Measurements from ENCODE around the gene LIPG. TPM values are rescaled to one million over a fixed set of nuclear protein-coding genes. Genes with fewer than 3 reads are reported as not detected.
A peak's percentile ranks its signal among the peaks of the same experiment; 100 is the strongest.

The LIPG gene
- total and polyA plus RNA-seq, 2 donors from 2014 or later, result 4.8 to 50.9 TPM

DNA sequence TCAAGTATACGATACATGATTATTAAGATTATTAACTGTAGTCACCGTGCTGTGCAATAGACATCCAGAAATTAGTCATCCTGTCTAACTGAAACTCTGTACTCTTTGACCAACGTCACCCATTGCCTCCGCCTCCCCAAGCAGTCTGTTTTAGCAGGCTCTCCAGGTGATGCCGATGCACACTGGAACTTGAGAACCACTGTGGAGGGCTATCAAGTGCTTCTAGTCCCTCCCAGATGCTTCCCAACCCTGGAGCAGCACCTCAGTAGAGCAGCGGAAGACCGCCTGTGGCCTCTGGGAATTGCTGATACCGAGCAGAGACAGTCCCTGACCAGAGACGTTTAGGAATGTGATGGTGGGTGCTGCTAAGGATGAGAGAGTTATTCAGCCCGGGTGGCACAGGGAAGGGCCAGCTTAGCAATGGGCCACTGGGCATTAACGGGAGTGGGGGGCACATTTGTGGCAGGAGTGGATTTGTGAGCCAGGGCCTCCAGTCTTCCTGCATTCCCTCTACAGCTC, 50.7 kb downstream of the LIPG start:
- Histone ChIP-seq H3K36me3 (ENCODE audit: control insufficient read depth in 2 of 3, insufficient read depth in 3 of 3, low read length in 3 of 3) (no peaks in the 10 kb centered on the region), H3K27ac (ENCODE audit: low read depth in 2 of 2, low read length in 2 of 2) (no peak overlapping the region), H3K4me1 (ENCODE audit: control insufficient read depth in 2 of 3, insufficient read depth in 2 of 3, low read depth in 1 of 3, low read length in 3 of 3) (peaks cover 3 to 8% (median 7%) of the 10 kb centered on the region in 3 donors), H3K9ac (ENCODE audit: low read length in 3 of 3) (no peak overlapping the region), H3K27me3 (ENCODE audit: control insufficient read depth, insufficient read depth, low read length) (no peaks in the 10 kb centered on the region), H3K4me3 (ENCODE audit: low read length in 3 of 3) (no peak overlapping the region), H3K9me3 (ENCODE audit: control insufficient read depth in 2 of 3, insufficient read depth in 1 of 3, low read length in 3 of 3) (no peaks in the 10 kb centered on the region)
- TF ChIP-seq, protein P1, sequence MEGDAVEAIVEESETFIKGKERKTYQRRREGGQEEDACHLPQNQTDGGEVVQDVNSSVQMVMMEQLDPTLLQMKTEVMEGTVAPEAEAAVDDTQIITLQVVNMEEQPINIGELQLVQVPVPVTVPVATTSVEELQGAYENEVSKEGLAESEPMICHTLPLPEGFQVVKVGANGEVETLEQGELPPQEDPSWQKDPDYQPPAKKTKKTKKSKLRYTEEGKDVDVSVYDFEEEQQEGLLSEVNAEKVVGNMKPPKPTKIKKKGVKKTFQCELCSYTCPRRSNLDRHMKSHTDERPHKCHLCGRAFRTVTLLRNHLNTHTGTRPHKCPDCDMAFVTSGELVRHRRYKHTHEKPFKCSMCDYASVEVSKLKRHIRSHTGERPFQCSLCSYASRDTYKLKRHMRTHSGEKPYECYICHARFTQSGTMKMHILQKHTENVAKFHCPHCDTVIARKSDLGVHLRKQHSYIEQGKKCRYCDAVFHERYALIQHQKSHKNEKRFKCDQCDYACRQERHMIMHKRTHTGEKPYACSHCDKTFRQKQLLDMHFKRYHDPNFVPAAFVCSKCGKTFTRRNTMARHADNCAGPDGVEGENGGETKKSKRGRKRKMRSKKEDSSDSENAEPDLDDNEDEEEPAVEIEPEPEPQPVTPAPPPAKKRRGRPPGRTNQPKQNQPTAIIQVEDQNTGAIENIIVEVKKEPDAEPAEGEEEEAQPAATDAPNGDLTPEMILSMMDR (IDR thresholded peaks at IDR 0.05; ENCODE audit: borderline replicate concordance, extremely low read depth, insufficient read depth), result no peak
- no peak for FAIRE-seq
- intact Hi-C loops (cut with DNase I), result no loop called here
- peak in 1 of 5 donors; percentile 26 for DNase-seq

DNA sequence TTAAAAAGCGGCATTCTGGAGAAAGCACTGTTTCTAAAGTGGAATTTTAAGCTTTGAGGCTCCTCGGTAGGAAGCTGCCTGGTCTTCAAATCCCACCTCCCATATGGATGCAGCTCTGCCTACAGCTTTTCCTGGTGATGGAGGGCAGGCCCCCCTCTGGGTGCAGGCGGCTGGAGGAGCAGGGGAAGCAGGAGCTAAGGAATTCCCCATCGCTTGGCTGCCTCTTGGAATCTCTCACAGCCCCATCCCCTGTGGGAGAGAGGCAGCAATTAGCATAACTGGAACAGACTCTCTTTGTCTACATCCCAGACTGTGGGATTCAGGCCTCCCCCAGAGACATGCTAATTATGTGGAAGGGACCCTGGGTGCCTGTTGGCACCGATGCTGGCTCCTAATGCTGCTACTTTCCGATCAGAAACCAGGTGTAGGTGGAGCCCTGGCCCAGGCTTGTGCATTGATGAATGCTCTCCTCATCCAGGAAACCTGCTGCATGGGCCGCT, 51.3 kb downstream of the LIPG start:
- DNase-seq (peak; percentile 84 to 94 (median 87)), FAIRE-seq (no peak)
- H3K9me3 ChIP-seq (ENCODE audit: control insufficient read depth in 2 of 3, insufficient read depth in 1 of 3, low read length in 3 of 3), result no peaks in the 10 kb centered on the region
- H3K27ac ChIP-seq (ENCODE audit: low read depth in 2 of 2, low read length in 2 of 2), result no peak overlapping the region
- H3K4me3 ChIP-seq (ENCODE audit: low read length in 3 of 3), result no peak overlapping the region
- H3K27me3 ChIP-seq (ENCODE audit: control insufficient read depth, insufficient read depth, low read length), result no peaks in the 10 kb centered on the region
- no peaks in the 10 kb centered on the region for H3K36me3 ChIP-seq (ENCODE audit: control insufficient read depth in 2 of 3, insufficient read depth in 3 of 3, low read length in 3 of 3)
- TF ChIP-seq, protein P1 (IDR thresholded peaks at IDR 0.05; ENCODE audit: borderline replicate concordance, extremely low read depth, insufficient read depth), result no peak
- peaks cover 3 to 8% (median 7%) of the 10 kb centered on the region in 3 donors for H3K4me1 ChIP-seq (ENCODE audit: control insufficient read depth in 2 of 3, insufficient read depth in 2 of 3, low read depth in 1 of 3, low read length in 3 of 3)
- intact Hi-C loops (cut with DNase I), result no loop called here
- H3K9ac ChIP-seq (ENCODE audit: low read length in 3 of 3), result no peak overlapping the region

DNA sequence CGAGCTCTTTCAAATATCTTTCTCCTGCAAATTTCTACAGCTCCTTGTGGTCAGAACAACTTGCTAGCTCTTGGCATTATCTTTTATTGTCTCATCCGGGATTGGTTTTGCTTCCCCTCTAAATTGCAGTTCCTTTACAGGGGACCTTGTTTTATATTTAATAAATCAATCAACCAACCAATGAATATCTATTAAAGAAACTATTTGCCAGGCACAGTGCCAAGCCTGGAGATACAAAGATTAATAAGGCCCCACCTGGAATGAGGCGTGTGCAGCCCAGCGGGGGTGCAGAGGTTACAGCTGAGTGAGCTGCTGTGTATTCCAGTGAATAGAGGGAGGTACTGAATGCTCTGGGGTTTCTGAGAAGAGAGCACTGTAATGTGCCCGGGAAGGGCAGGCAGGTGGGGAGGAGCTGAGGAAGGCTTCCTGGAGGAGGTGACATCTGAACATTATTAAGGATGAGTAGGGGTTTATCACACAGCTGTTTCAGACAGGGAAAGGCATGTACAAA, 51.8 kb downstream of the LIPG start:
- DNase-seq (peak in 3 of 5 donors; percentile 36 to 68 (median 63)), FAIRE-seq (no peak)
- Histone ChIP-seq H3K27ac (ENCODE audit: low read depth in 2 of 2, low read length in 2 of 2) (no peak overlapping the region), H3K36me3 (ENCODE audit: control insufficient read depth in 2 of 3, insufficient read depth in 3 of 3, low read length in 3 of 3) (no peaks in the 10 kb centered on the region), H3K4me3 (ENCODE audit: low read length in 3 of 3) (no peak overlapping the region), H3K9me3 (ENCODE audit: control insufficient read depth in 2 of 3, insufficient read depth in 1 of 3, low read length in 3 of 3) (no peaks in the 10 kb centered on the region), H3K4me1 (ENCODE audit: control insufficient read depth in 2 of 3, insufficient read depth in 2 of 3, low read depth in 1 of 3, low read length in 3 of 3) (peaks cover 3 to 8% (median 8%) of the 10 kb centered on the region in 3 donors), H3K27me3 (ENCODE audit: control insufficient read depth, insufficient read depth, low read length) (no peaks in the 10 kb centered on the region), H3K9ac (ENCODE audit: low read length in 3 of 3) (no peak overlapping the region)
- intact Hi-C loops (cut with DNase I), result no loop called here
- TF ChIP-seq, protein P1 (IDR thresholded peaks at IDR 0.05; ENCODE audit: borderline replicate concordance, extremely low read depth, insufficient read depth), result no peak
